ENCODE results near the gene MPP7.
"Not testable (repeated sequence)": the region's sequence is repeated elsewhere in the genome, so short reads cannot be mapped to it uniquely, and the experiment has no call there.

Gene MPP7

DNA sequence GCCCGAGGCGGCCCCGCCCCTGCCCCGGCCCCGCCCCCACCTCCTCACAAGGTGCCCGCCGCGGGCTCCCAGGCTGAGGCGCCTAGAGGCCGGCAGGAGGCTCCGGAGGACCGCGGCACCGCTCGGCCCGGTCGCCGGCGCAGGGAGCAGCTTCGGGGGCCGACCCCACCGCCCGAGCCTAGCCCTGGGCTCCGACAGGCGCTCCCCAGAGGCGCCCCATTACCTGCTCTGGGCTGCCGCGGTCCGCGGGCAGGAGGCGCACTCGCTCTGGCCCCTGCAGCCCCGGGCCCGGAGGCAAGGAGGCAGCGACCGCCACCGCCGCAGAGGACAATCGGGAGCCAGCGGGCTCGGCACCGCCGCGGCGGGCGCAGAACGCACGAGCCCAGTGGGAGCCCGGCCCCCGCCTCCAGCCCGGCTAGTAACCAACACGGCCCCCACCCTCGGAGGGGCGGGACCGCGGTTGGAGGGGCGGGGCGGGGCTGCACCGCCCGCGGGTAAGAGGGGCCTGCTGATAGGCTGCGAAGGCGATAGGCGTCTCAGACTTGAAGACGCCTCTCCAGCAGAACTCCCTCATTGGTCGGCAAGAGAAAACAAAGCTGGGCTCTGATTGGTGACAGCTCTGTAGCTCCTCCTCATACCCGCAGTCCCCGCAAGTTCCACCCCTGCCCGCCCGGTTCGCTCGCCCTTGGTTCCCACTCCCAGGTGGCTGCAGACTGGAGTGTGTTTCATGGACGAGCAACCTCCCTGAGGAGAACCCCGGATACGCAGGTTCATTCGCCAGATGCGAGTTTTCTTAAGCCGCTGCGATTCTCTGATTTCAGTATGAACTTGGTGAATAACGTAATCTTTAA is at the start of gene MPP7:
Gene MPP7, minus strand, starts transcription at position 427 of the 851 bp plus-strand sequence. CDS start 64,460 bp downstream, outside the sequence.
- peak; percentile 88 to 93 for DNase-seq (ENCODE audit: low read depth in 2 of 2)

DNA sequence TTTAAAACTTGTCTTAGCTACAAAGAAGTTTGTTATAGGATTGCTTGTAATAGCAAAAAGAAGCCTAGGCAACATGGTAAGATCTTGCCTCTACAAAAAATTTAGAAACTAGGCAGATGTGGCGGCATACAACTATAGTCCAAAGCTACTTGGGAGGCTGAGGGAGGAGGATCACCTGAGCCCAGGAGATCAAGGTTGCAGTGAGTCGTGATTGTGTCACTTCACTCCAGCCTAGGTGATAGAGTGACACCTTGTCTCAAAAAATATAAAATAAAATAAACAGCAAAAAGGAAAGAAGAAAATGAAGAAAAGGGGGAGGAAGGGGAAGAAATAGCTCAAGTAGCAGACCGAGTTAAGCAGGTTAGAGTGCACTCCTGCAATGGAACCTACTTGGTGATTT is 47.0 kb upstream of the MPP7 start:
- no peak for DNase-seq (ENCODE audit: low read depth in 2 of 2)

GRCh38 chr10:28343987-28344895 is 41.4 kb upstream of the MPP7 start:
- no peak for DNase-seq (ENCODE audit: low read depth in 2 of 2)

DNA sequence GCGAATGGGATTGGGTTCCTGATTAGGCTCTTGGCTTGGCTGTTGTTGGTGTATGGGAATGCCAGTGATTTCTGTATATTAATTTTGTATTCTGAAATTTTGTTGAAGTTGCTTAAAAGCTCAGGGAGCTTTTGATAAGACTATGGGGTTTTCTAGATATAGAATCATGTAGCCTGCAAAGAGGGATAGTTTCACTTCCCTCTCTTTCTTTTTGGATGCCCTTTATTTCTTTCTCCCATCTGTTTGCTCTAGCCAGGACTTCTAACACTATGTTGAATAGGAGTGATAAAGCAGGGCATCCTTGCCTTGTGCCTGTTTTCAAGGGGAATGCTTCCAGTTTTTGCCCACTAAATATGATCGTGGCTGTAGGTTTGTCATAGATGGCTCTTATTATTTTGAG is 40.4 kb upstream of the MPP7 start:
- DNase-seq (ENCODE audit: low read depth in 2 of 2) = no peak

GRCh38 chr10:28341679-28342078 is 38.8 kb upstream of the MPP7 start:
- not testable (repeated sequence) for DNase-seq (ENCODE audit: low read depth in 2 of 2)

GRCh38 chr10:28332726-28333125 is 29.9 kb upstream of the MPP7 start:
- DNase-seq (ENCODE audit: low read depth in 2 of 2) = no peak

- no peak for DNase-seq (ENCODE audit: low read depth in 2 of 2)
Observed at GRCh38 chr10:28331841-28332240, 29.0 kb upstream of the MPP7 start.

DNA sequence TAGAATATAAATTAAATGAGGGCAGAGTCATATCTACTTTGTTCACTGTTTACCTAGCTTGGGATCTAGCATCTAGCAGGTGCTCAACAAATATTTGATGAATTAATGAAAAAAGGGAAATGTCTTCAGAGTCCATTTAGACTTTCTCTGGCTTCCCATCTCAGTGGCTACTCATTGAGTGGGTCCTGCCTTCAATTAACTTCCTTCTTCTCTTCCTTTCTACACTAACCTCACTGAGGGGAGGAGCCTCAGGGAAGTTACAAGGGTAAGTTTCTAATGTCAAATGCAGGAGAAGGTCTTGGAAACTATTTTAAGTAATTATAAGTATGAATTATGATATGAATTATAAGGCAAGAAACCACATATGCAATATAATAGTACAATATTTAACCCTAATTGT is 28.2 kb upstream of the MPP7 start:
- no peak for DNase-seq (ENCODE audit: low read depth in 2 of 2)

DNA sequence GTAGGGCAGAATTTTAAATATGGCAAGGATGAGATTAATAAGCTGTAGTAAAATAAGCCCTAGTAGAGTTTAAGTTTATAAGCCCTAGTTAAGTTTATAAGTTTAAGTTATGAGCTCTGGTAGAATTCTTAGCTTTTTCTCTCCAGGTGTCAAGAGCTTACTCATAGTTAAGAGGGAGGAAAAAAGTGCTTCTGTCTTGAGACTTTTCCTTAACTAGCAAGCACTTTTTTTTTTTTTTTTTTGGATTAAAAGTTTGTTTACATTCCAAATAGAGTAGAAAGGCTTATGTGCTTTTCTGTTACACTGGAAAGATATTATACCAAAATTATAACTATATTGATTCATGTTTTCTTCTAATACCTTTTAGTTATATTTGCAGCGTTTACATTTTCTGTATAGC is 25.5 kb upstream of the MPP7 start:
- DNase-seq (ENCODE audit: low read depth in 2 of 2) = no peak

GRCh38 chr10:28327491-28327880 is 24.6 kb upstream of the MPP7 start:
- no peak for DNase-seq (ENCODE audit: low read depth in 2 of 2)

GRCh38 chr10:28326516-28327490 is 23.9 kb upstream of the MPP7 start:
- DNase-seq (ENCODE audit: low read depth in 2 of 2) = no peak

- no peak for DNase-seq (ENCODE audit: low read depth in 2 of 2)
Observed at GRCh38 chr10:28320799-28321198, 17.9 kb upstream of the MPP7 start.

GRCh38 chr10:28320090-28320489 is 17.2 kb upstream of the MPP7 start:
- DNase-seq (ENCODE audit: low read depth in 2 of 2) = no peak

DNA sequence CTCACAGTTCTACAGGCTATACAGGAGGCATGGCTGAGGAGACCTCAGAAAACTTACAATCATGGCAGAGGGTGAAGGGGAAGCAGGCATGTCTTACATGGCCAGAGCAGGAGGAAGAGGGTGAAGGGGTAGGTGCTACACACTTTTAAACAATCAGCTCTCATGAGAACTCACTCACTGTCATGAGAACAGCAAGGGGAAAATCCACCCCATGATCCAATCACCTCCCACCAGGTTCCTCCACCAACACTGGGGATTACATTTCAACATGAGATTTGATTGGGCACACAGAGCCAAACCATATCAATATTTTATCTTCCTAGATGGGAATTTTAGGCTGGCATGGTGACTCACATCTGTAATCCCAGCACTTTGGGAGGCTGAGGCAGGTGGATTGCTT is 16.2 kb upstream of the MPP7 start:
- not testable (repeated sequence) for DNase-seq (ENCODE audit: low read depth in 2 of 2)

GRCh38 chr10:28318626-28319025 is 15.8 kb upstream of the MPP7 start:
- no peak for DNase-seq (ENCODE audit: low read depth in 2 of 2)

GRCh38 chr10:28317760-28318159 is 14.9 kb upstream of the MPP7 start:
- DNase-seq (ENCODE audit: low read depth in 2 of 2) = no peak

- DNase-seq (ENCODE audit: low read depth in 2 of 2) = no peak
Observed at GRCh38 chr10:28316696-28317095, 13.8 kb upstream of the MPP7 start.

DNA sequence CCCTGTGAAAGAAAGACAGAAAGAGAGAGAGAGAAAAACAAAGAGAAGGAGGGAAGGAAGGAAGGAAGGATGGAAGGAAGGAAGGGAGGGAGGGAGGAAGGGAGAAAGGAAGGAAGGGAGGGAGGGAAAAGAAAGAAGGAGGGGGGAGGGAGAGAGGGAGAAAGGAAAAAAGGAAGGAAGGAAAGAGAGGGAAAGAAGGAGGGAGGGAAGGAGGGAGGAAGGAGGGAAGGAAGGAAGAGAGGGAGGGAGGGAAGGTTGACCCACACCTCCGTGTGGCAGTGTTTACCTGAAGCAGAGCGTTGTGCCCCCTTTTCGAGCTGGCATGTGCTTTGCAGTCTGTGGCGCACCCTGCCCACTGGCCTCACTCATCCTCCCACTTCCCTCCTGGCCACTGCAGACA is 12.3 kb upstream of the MPP7 start:
- no peak for DNase-seq (ENCODE audit: low read depth in 2 of 2)

GRCh38 chr10:28314211-28314610 is 11.3 kb upstream of the MPP7 start:
- DNase-seq (ENCODE audit: low read depth in 2 of 2) = no peak

DNA sequence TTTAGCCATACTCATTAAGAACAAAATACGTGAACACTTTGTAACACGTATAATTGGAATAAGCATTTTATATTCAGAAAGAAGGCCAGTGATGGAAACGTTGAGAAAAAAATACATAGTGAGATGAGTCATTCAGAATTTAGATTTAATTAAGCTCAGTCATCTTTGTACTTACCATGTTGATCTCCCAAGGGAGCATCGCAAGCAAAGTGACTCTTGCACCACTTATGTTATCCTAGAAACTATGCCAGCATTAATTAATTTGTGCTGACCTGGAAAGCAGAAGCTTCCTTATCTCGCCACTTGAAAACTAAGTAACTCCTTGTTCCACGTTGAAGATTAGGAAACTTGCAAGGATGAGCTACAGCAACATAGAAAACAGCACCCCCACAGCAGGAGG is 9.7 kb upstream of the MPP7 start:
- DNase-seq (ENCODE audit: low read depth in 2 of 2) = no peak

DNA sequence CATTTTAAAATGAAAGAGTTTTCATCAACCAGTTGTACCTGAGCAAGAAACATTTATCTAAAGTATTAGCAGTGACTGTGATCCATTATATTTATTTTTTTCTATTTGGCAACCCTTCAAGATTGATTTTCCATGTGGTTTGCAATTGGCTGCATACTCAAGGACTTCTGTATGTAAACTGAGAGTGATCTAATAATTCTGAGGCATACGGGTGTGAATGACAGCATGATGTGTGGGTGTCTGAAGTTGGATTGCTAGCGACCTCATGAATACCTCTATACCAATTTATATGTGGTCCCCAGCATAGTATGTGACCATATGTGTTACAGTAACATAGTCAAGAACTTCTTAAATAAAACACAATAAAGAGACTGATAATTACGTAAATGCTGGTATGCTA is 8.2 kb upstream of the MPP7 start:
- no peak for DNase-seq (ENCODE audit: low read depth in 2 of 2)

GRCh38 chr10:28307267-28307666 is 4.4 kb upstream of the MPP7 start:
- no peak for DNase-seq (ENCODE audit: low read depth in 2 of 2)
